HG03571 (cell line): ENCODE results near the gene HOXA7.

Source experiments
- ATAC-seq: cut with Tn5 transposase; IDR thresholded peaks from one replicate; pipeline ENCODE4 v1.9.1; 2021; ENCODE audit not compliant: unreplicated experiment

The HOXA7 gene

DNA sequence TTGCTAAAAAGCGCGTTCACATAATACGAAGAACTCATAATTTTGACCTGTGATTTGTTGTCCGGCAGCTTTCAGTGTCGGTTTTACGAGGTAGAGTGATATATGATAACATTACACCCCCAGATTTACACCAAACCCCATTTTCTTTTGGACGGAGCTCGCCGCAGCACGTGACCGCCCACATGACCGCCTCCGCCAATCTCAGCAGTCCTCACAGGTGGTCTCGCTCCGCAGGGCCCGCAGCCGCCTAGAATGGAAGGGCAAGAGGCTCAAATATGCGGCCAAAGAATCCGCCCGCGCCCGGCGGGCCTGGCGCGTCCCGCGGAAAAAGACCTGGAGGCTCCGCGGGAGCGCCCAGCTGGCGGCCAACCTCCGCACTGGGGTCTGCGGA, at the start of gene HOXA7:
TSS of gene HOXA7 (minus strand) at position 168 of the 391 bp plus-strand sequence. CDS start at position 38, 130 bp downstream.
- no peak for ATAC-seq

GRCh38 chr7:27205325-27206280, 49.1 kb upstream of the HOXA7 start:
- no peak for ATAC-seq

DNA sequence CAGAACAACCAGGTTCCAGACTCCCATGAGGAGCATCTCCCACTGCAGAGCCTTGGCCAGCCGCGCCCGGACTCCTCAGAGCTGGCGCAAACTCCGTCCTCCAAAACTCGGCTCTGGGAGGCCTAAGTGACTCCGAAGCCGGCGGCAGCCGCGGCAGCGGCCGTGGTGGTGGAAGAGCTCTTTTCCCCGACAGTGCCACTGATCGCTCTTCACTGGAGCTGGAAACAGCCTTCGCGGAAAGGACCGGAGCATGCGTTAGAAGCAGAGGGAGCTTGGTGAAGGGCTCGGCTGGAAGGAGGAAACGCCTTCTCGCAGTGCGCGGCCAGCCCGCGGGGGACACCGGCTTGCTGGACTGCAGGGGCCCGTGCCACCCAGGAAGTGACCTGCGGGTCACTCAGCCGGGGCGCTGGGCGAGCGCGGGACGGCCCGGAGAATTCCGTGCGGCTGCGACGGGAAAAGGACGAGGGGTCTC, 48.4 kb upstream of the HOXA7 start:
- no peak for ATAC-seq

- ATAC-seq = no peak
These were observed 47.6 kb upstream of the HOXA7 start for GRCh38 chr7:27203964-27204594.

- ATAC-seq = no peak
These were observed 47.0 kb upstream of the HOXA7 start for GRCh38 chr7:27203365-27203953.

DNA sequence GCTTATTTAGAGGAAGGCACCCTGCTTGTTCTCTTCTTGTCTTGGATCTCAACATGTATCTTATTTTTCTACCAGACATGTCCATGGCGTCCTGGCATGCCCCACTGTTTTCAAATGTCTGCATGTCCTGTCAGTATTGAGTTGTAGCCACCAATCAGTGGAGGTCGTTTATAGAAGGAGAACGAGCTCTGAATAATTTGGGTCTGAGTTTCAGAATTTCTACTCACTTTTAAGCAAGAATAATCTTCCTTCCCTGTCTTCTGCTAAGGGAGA, 46.3 kb upstream of the HOXA7 start:
- no peak for ATAC-seq

GRCh38 chr7:27202018-27202861, 45.8 kb upstream of the HOXA7 start:
- no peak for ATAC-seq

DNA sequence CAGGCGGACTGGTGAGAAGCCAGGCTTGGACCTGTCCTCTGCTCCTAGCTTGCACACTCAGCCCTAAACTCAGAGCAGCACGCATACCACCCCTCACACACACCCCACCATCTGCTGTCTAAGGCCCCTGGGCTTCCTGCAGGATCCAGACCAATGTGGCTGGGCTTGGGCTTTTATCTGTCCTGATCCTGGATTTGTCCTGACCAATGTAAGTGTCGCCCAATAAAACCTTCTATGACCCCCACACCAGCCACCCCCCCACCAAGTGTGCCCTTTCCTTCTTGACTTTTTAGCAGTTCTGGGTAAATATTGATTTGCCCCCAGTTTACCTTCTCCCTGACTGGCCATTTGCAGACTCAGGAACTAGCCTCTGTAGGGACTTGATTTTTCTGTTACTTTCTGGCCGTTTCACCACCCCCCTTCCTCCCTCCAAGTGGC, 45.1 kb upstream of the HOXA7 start:
- no peak for ATAC-seq

GRCh38 chr7:27200761-27201579, 44.5 kb upstream of the HOXA7 start:
- no peak for ATAC-seq

GRCh38 chr7:27199849-27200760, 43.6 kb upstream of the HOXA7 start, which contains the start of gene HOXA13:
HOXA13 (minus strand) TSS chr7:27200091; CDS start chr7:27200077, 14 bp downstream.
- ATAC-seq = no peak

DNA sequence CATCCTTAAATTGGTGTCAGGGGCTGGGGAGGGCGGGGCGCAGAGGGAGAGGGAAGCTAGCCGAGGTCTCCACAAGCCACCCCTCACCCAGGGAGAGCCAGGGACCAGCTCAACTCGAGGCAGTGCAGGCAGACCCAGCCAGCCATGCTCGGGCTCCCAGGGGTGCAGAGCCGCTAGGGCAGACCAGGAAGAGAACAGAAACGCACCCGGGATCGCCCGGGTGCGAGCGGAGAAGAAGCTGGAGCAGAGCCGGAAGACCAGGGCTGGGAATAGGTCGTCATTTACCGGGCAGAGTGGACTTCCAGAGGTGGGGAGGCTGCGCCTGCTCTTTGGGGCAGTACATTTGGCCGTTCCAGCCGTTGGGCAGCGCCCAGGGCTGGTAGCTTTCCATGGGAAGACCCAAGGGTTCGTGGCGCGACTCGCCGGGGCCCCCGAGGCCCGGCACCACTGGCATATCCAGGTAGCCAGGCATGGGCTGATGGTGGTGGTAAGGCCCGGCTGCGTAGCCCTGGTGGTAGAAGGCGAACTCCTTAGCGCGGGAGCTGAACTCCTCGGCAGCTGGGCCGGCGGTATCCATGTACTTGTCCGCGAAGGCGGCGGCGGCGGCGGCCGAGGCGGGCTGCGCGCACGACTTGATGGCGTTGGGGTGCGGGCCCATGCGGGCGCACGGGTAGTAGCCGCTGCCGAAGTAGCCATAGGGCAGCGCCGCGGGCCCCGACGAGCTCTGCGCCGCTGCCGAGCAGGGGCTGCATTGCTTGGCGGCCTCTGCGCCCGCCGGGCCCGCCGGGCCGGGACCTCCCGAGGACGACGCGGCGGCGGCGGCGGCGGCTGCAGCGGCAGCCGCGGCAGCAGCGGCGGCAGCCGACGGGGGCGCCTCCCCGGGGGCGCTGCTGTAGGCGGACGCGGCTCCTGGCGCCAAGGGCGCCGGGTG, 42.7 kb upstream of the HOXA7 start:
- no peak for ATAC-seq

- ATAC-seq = no peak
These were observed 41.8 kb upstream of the HOXA7 start for GRCh38 chr7:27198138-27198841.

DNA sequence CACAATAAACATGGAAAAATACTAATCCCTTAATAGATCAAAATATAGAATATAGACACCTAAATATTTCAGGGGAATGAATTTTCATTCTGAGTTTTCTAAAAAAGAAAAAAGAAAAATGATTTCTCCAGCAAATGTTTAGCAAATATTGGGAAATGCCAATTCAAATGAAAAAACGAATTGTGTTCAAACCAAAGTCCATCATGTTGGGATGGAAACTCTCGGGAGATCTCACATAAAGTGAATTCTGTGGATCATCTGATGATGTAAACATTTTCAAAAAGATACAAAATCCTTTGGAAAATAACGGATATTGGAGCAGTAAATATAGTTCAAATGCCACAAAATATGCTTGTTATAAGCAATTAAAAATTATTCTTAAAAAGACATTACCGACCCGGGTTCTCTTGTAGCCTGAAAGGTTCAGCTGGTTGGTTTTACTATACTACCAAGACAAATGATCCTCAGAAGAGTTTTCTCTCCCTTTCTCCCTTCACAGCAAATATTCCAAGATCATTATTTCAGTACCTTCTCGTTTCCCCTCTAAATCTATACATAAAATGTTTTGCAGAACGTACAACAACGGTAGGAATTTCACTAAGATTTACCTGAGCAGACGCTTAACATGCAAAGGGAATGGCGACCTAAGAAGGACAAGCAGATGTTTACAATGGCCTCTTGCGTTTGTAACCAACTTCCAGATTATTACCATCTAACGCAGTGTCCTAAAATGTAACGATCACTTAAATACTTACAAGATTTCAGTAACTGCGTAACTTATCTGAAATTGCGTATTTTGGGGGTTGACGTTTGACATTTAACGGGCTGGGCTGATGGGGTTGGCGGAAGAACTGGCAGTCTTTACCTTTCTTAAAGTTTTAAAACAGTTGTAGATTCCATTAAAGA, 40.9 kb upstream of the HOXA7 start:
- no peak for ATAC-seq

DNA sequence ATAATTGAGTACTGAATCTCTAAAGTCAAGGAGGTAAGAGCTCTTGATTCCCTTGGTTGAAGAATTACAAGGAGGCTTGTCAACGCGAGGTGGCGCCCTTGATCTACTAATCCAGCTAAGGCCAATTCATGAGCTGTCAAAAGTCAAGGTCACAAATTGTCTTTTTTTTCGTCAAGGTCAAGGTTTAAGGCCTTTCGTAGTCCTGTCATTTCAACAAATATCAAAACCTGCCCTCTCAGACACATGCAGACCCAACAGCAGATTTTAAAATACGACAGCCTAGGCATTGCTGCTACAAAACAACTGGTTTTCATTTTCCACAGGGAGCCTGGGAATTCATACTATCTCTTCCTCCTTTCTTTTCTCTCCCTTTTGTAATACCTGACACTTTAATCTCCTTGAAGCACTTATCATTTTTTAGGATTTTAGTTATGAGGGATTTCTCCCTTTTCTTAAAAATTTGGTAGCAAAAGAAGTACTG, 39.9 kb upstream of the HOXA7 start:
- ATAC-seq = no peak

- ATAC-seq = no peak
These were observed 38.4 kb upstream of the HOXA7 start for GRCh38 chr7:27194686-27195379.

GRCh38 chr7:27194002-27194352, 37.5 kb upstream of the HOXA7 start:
- ATAC-seq = no peak
